Spinal cord (tissue), 10 donors: Measurements from ENCODE around the gene APBA2. TPM values are rescaled to one million over a fixed set of nuclear protein-coding genes. Genes with fewer than 3 reads are reported as not detected.

ENCODE experiments used
- DNase-seq, 6 donors: peaks; one replicate each; pipeline versions ENCODE4 v3.0.0 to v3.0.0-alpha.2; 2013 to 2015; ENCODE audit warnings: low spot score in 6 of 6, low read depth in 4 of 6
- H3K27ac ChIP-seq: one replicate; pipeline ENCODE4 v1.5.1; 2013; ENCODE audit warnings: low read depth, low read length, control low read depth
- H3K27me3 ChIP-seq: one replicate; pipeline ENCODE4 v1.6.1; 2013; ENCODE audit warnings: low read length; ENCODE audit not compliant: control insufficient read depth, insufficient read depth
- H3K36me3 ChIP-seq: one replicate; pipeline ENCODE4 v1.6.1; 2013; ENCODE audit warnings: low read length; ENCODE audit not compliant: control insufficient read depth, insufficient read depth
- H3K4me1 ChIP-seq: one replicate; pipeline ENCODE4 v1.6.1; 2013; ENCODE audit warnings: low read length; ENCODE audit not compliant: control insufficient read depth, insufficient read depth
- H3K4me3 ChIP-seq: one replicate; pipeline ENCODE4 v1.5.1; 2013; ENCODE audit warnings: low read depth, low read length, control low read depth
- H3K9me3 ChIP-seq: one replicate; pipeline ENCODE4 v1.6.1; 2013; ENCODE audit warnings: low read length; ENCODE audit not compliant: control insufficient read depth, insufficient read depth
- WGBS: methylation state at CpG from one replicate; pipeline ENCODE4 v1.1.5; 2013; ENCODE audit warnings: missing lambda C conversion rate; ENCODE audit not compliant: insufficient coverage; 5-methylcytosine and 5-hydroxymethylcytosine counted together
- polyA plus RNA-seq, 2 donors: library from polyadenylated mRNA; unstranded; fragments of 120-200 nt; gene quantifications; one replicate each; pipeline ENCODE4 v1.2.1, GENCODE V29; 2013; ENCODE audit not compliant: insufficient read length in 2 of 2
- total RNA-seq, 2 donors: library from RNA; depleted of rRNA in 1 of 2; stranded (reverse); fragments of 120-200 nt in 1 of 2; fragments of >200 nt in 1 of 2; gene quantifications; one replicate each; pipeline versions ENCODE4 v1.2.3 to v1.2.4, GENCODE V29; 2013 to 2014
- donor health status: healthy.

The APBA2 gene
- total and polyA plus RNA-seq, 4 donors, result 46.2 to 111 (median 89.9) TPM

DNA sequence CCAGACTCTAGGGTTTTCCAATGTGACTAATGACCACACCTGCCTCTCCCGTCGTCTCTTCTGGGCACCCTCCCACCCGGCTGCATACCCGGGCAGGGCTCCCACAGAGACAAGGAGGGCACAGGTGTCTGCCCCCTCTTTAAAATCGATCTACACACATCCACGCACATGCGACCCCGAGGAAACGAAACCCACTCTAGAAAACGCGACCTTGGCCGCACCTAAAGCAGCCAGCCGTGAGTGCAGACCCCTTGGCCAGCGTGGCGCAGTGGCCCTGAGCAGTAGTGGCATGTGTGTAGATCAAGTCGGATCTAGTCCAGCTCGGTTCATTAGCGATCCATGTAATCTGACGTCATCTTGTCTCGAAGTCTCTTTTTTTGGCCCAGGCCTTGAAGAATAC is 232.0 kb downstream of the APBA2 start:
- H3K36me3 ChIP-seq, result peaks cover 57% of the 10 kb centered on the region
- H3K4me3 ChIP-seq, result no peak overlapping the region
- 94% methylated on average over 15 of the region's 20 CpGs for WGBS
- no peak overlapping the region for H3K27ac ChIP-seq
- no peaks in the 10 kb centered on the region for H3K9me3 ChIP-seq
- peaks cover 46% of the 10 kb centered on the region for H3K4me1 ChIP-seq
- H3K27me3 ChIP-seq, result no peaks in the 10 kb centered on the region
- no peak for DNase-seq

DNA sequence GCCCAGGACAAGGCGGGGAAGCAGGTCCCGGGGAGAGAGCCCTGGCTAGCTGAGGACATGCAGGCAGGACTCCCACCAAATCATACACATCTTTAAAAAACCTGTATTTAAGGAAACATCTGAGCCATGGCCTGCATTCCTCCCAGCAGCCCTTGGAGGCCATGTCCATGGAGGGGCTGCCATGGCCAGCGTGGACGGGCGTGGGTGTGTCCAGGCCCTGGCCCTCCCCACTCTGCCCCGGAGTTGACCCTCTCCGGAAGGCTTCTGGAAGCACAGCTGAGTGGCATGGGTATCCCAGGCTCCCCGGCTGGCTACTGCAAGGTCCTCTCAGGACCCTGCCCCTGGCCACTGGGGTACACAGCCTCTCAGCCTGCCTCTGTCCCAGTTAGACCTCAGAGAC is 234.1 kb downstream of the APBA2 start:
- Histone ChIP-seq H3K27me3 (no peaks in the 10 kb centered on the region), H3K9me3 (no peaks in the 10 kb centered on the region), H3K27ac (no peak overlapping the region), H3K4me1 (peaks cover 32% of the 10 kb centered on the region), H3K4me3 (no peak overlapping the region), H3K36me3 (peaks cover 46% of the 10 kb centered on the region)
- WGBS, result 54% methylated on average over 8 of the region's 8 CpGs
- no peak for DNase-seq

DNA sequence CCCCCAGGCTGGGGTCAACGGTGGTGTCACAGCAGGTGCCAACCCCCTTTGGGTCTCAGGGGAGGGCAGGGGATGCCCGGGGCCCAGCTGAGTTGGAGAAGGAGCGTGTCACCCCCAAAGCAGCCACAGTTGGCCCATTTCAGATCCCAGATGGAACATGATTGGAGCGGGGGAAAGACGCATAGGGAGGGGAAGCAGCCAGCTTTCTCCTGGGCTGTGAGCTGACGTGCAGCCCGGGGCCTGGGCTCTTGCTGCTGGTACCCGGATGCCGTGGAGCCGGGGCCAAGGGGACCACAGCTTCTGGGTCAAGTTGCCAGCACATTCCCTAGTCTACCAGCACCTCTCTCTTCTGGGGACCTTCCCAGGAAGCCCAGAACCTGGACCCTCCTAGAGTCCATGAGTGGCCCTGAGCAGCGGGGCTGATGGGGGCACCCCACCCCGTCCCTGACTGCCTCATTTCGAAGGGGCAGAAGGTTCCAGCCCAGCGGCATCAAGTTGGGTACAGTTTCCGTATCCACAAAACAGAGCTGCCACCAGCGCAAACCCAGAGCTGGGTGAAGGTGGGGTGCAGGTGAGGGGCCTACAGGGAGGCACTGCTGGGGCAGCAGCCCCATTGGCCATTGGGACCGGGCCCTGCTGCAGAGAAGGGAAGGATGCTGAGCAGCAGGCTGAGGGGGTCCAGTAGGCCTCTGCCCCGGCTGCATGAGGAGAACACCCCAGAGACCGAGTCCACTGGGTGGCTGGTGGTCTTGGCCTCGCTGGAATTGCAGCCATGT is 235.0 kb downstream of the APBA2 start:
- no peak for DNase-seq
- 84% methylated on average over 20 of the region's 20 CpGs for WGBS

DNA sequence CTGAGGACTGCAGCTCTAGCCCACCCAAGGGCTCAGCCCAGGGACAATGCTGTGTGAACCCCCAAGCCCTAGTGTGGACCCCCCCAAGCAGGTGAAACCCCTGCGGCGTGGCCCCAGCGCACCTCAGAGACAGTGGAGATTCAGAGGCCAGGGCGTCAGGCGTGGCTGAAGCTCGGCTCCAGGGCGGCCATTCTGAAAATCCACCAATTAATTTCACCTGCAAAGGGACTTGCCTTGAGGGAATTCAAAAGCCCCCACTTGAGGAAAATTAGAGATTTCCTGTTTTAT is 235.5 kb downstream of the APBA2 start:
- Histone ChIP-seq H3K27me3 (no peaks in the 10 kb centered on the region), H3K4me3 (no peak overlapping the region), H3K4me1 (peaks cover 18% of the 10 kb centered on the region), H3K9me3 (no peaks in the 10 kb centered on the region), H3K27ac (no peak overlapping the region), H3K36me3 (peaks cover 52% of the 10 kb centered on the region)
- DNase-seq, result no peak
- WGBS, result 0% methylated on average over 1 of the region's 7 CpGs

More for the DNA sequence above, 235.0 kb downstream of the APBA2 start:
- Histone ChIP-seq H3K4me1 (peaks cover 23% of the 10 kb centered on the region), H3K4me3 (no peak overlapping the region), H3K9me3 (no peaks in the 10 kb centered on the region), H3K27me3 (no peaks in the 10 kb centered on the region), H3K27ac (no peak overlapping the region), H3K36me3 (peaks cover 51% of the 10 kb centered on the region)

DNA sequence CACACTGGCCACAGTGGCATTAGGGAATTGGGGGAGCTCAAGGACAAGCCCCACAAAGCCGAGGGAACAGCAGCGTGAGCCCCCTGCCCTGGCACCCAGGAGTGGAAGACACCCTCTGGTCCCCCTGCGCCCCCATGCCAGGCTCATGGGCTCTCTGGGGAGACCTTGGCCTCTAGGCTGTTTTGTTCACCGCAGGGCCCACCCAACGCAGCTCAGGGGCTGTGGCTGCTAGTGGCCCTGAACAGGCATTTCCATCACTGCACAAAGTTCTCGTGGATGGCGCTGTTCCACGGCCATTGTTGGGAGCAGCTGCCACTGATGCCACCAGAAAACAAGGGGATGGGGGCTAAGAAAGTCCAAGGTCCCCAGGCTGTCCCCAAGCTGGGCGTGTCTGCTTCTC is 236.1 kb downstream of the APBA2 start:
- 73% methylated on average over 9 of the region's 9 CpGs for WGBS
- peaks cover 52% of the 10 kb centered on the region for H3K36me3 ChIP-seq
- no peak overlapping the region for H3K4me3 ChIP-seq
- no peak for DNase-seq
- H3K4me1 ChIP-seq, result peaks cover 21% of the 10 kb centered on the region
- H3K27ac ChIP-seq, result no peak overlapping the region
- no peaks in the 10 kb centered on the region for H3K27me3 ChIP-seq
- no peaks in the 10 kb centered on the region for H3K9me3 ChIP-seq

DNA sequence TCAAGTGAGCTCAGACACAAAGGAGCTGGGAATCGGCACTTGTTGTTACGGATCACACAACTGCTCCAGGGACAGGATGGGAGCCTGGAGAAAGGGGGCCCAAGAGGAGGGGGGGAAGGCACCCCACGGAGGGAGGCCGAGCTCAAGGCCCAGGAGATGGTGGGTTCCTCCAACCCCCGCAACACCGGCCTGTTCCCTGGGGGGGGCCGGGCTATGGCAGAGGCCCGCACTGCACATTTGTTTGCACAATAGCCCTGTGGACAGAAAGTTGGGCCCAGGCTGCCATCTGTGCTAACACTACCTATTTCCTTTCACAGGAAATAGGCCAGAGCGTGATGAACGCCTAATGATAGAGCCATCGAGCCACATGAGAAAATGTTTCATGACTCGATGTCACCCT is 236.7 kb downstream of the APBA2 start:
- Histone ChIP-seq H3K4me1 (peaks cover 24% of the 10 kb centered on the region), H3K27me3 (no peaks in the 10 kb centered on the region), H3K27ac (no peak overlapping the region), H3K36me3 (peaks cover 47% of the 10 kb centered on the region), H3K9me3 (no peaks in the 10 kb centered on the region), H3K4me3 (no peak overlapping the region)
- no peak for DNase-seq
- 52% methylated on average over 8 of the region's 12 CpGs for WGBS

DNA sequence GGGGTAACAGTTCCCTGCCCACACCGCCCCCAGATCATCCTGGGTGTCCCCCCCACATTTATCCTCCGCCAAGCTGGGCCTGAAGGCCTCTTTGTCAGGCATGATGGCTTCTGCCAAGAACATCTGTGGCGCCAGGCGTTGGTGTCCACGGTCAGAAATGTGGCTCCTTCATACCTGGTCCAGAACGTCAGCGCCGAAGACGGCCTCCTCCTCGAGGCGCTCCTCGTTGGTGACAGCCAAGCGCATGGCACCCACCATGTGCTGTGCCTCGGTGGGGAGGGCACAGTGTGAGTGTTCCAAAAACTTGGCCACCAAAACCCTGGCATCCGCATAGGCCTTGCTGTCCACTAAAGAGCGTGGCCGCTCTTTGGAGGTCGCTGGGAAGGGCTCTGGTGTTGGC is 237.4 kb downstream of the APBA2 start:
- no peak overlapping the region for H3K4me3 ChIP-seq
- no peaks in the 10 kb centered on the region for H3K27me3 ChIP-seq
- no peak overlapping the region for H3K27ac ChIP-seq
- H3K36me3 ChIP-seq, result peaks cover 41% of the 10 kb centered on the region
- no peaks in the 10 kb centered on the region for H3K9me3 ChIP-seq
- 87% methylated on average over 18 of the region's 18 CpGs for WGBS
- no peak for DNase-seq
- H3K4me1 ChIP-seq, result peaks cover 28% of the 10 kb centered on the region

DNA sequence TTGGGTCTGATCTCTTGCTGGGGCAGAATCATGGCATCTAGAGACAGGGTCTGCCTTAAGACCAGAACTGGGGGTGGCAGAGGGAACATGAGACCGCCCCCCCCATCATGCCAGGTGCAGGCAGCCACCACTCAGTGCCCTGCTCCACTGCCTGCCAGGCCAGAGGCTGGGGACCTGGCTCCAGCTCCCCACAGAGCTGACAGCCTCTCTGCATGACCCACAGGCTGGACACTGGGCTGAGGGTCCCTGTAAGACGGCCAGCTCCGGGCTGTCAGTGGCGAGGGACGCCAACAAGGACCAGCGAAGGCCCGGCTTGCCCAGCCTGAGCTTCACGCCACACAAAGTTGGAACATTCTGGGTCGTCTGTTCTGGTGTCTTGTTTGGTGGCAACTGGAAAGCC is 238.2 kb downstream of the APBA2 start:
- Histone ChIP-seq H3K4me3 (no peak overlapping the region), H3K9me3 (no peaks in the 10 kb centered on the region), H3K27ac (no peak overlapping the region), H3K36me3 (peaks cover 34% of the 10 kb centered on the region), H3K27me3 (no peaks in the 10 kb centered on the region), H3K4me1 (peaks cover 28% of the 10 kb centered on the region)
- no peak for DNase-seq
- WGBS, result 93% methylated on average over 9 of the region's 9 CpGs

DNA sequence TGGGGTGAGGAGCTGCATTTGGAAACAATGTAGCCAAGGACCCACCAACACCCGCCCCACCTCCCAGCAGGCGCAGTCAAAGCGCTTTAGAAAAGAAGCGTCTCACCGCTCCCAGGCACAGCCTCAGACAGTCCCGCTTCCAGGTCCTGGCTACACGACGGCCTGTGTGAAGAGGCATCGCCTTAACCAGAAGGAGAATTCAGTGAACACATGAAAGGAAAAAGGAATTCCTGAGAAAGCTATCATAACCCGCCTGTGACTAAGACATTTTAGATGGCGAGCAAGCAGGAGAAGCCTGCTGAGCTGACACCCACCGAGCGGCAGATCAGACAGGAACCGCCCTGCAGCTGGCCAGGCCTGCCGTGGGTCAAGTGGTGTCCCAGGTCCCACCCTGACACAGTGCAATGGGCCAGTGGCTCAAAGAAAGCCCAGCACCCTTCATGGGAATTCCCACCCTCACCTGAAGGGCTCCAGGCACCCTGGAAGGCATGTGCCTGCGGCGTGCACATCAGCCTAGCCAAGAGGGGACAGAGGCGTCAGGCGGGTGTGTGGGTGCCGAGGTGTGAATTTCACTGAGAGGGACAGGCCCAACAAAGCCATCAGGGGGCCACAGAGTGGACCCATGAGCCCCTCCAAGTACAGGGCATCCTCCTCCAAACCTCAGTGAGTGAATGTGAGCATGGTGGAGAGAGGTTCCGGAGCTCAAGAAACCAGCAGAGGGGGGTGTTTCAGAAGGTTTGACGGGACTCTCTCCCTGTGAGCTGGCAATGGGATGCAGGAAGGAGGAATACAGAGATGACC is 239.0 kb downstream of the APBA2 start:
- Histone ChIP-seq H3K27me3 (no peaks in the 10 kb centered on the region), H3K9me3 (no peaks in the 10 kb centered on the region), H3K27ac (no peak overlapping the region), H3K4me3 (no peak overlapping the region), H3K36me3 (peaks cover 34% of the 10 kb centered on the region), H3K4me1 (peaks cover 29% of the 10 kb centered on the region)
- WGBS, result 75% methylated on average over 16 of the region's 22 CpGs
- peak in 2 of 6 donors; percentile 30 to 55 for DNase-seq
